ENCODE measurements around the gene CFAP107. TPM values are rescaled to one million over a fixed set of nuclear protein-coding genes. Genes with fewer than 3 reads are reported as not detected.

The CFAP107 gene
- total RNA-seq, 1 donor from 2014 or later: not detected

GRCh38 chr1:12739613-12740012 lies 6.4 kb upstream of the CFAP107 start:
- DNase-seq (ENCODE audit: low spot score): no peak
- Mint-ChIP-seq H3K9me3 (ENCODE audit: low read depth) (peaks cover 13% of the 10 kb centered on the region), H3K4me1 (ENCODE audit: low read depth) (no peaks in the 10 kb centered on the region), H3K27me3 (ENCODE audit: low read depth) (peaks cover 12% of the 10 kb centered on the region), H3K27ac (ENCODE audit: unreplicated experiment) (no peak overlapping the region), H3K36me3 (ENCODE audit: low read depth) (no peaks in the 10 kb centered on the region), H3K4me3 (ENCODE audit: unreplicated experiment) (no peak overlapping the region)
- TF ChIP-seq CTCF (IDR thresholded peaks at IDR 0.05): no peak

GRCh38 chr1:12741946-12742345 lies 4.1 kb upstream of the CFAP107 start:
- no peak overlapping the region for H3K27ac Mint-ChIP-seq (ENCODE audit: unreplicated experiment)
- TF ChIP-seq CTCF (IDR thresholded peaks at IDR 0.05): no peak
- H3K9me3 Mint-ChIP-seq (ENCODE audit: low read depth): peaks cover 10% of the 10 kb centered on the region
- no peak overlapping the region for H3K4me3 Mint-ChIP-seq (ENCODE audit: unreplicated experiment)
- H3K27me3 Mint-ChIP-seq (ENCODE audit: low read depth): peaks cover 6% of the 10 kb centered on the region
- no peak for DNase-seq (ENCODE audit: low spot score)
- H3K36me3 Mint-ChIP-seq (ENCODE audit: low read depth): no peaks in the 10 kb centered on the region
- H3K4me1 Mint-ChIP-seq (ENCODE audit: low read depth): peaks cover 3% of the 10 kb centered on the region

- H3K27me3 Mint-ChIP-seq (ENCODE audit: low read depth): no peaks in the 10 kb centered on the region
- peak overlapping the region; percentile 3 for H3K27ac Mint-ChIP-seq (ENCODE audit: unreplicated experiment)
- DNase-seq (ENCODE audit: low spot score): no peak
- peaks cover 36% of the 10 kb centered on the region for H3K9me3 Mint-ChIP-seq (ENCODE audit: low read depth)
- H3K36me3 Mint-ChIP-seq (ENCODE audit: low read depth): no peaks in the 10 kb centered on the region
- H3K4me1 Mint-ChIP-seq (ENCODE audit: low read depth): peaks cover 3% of the 10 kb centered on the region
- no peak for TF ChIP-seq CTCF (IDR thresholded peaks at IDR 0.05)
- no peak overlapping the region for H3K4me3 Mint-ChIP-seq (ENCODE audit: unreplicated experiment)
These were observed 641 bp upstream of the CFAP107 start for GRCh38 chr1:12745126-12745991.

GRCh38 chr1:12748778-12749355 lies 2.9 kb downstream of the CFAP107 start:
- H3K36me3 Mint-ChIP-seq (ENCODE audit: low read depth): no peaks in the 10 kb centered on the region
- no peaks in the 10 kb centered on the region for H3K27me3 Mint-ChIP-seq (ENCODE audit: low read depth)
- DNase-seq (ENCODE audit: low spot score): no peak
- H3K9me3 Mint-ChIP-seq (ENCODE audit: low read depth): peaks cover 42% of the 10 kb centered on the region
- H3K27ac Mint-ChIP-seq (ENCODE audit: unreplicated experiment): no peak overlapping the region
- H3K4me3 Mint-ChIP-seq (ENCODE audit: unreplicated experiment): no peak overlapping the region
- TF ChIP-seq CTCF (IDR thresholded peaks at IDR 0.05): no peak
- peaks cover 3% of the 10 kb centered on the region for H3K4me1 Mint-ChIP-seq (ENCODE audit: low read depth)

GRCh38 chr1:12754738-12755137 lies 8.7 kb downstream of the CFAP107 start:
- no peaks in the 10 kb centered on the region for H3K36me3 Mint-ChIP-seq (ENCODE audit: low read depth)
- no peak overlapping the region for H3K27ac Mint-ChIP-seq (ENCODE audit: unreplicated experiment)
- H3K4me1 Mint-ChIP-seq (ENCODE audit: low read depth): no peaks in the 10 kb centered on the region

More at GRCh38 chr1:12754738-12755137, 8.7 kb downstream of the CFAP107 start:
- peaks cover 12% of the 10 kb centered on the region for H3K9me3 Mint-ChIP-seq (ENCODE audit: low read depth)
- no peak for TF ChIP-seq CTCF (IDR thresholded peaks at IDR 0.05)
- H3K27me3 Mint-ChIP-seq (ENCODE audit: low read depth): peaks cover 8% of the 10 kb centered on the region
- no peak overlapping the region for H3K4me3 Mint-ChIP-seq (ENCODE audit: unreplicated experiment)
- no peak for DNase-seq (ENCODE audit: low spot score)

Measured in chondrocyte (in vitro differentiated cells).